Measurements from ENCODE around the gene SLC37A2. TPM values are rescaled to one million over a fixed set of nuclear protein-coding genes. Genes with fewer than 3 reads are reported as not detected.

The SLC37A2 gene
- polyA plus RNA-seq, 1 of the 3 experiments (the other 2 are of a cell fraction): 0.44 TPM

GRCh38 chr11:125062931-125063428, at the start of gene SLC37A2 (continued):
- no peak for TF ChIP-seq USF2 (IDR thresholded peaks at IDR 0.05; ENCODE audit: borderline replicate concordance, low read depth, low read length)
- no peak for TF ChIP-seq RXRA (IDR thresholded peaks at IDR 0.05; ENCODE audit: borderline replicate concordance, low read depth)
- TF ChIP-seq EP300 (IDR thresholded peaks at IDR 0.05; ENCODE audit: borderline replicate concordance in 1 of 2, low read depth in 1 of 2, low read length in 1 of 2): no peak
- TF ChIP-seq USF1 (IDR thresholded peaks at IDR 0.05; ENCODE audit: borderline replicate concordance, low read depth): no peak
- TF ChIP-seq RAD21 (IDR thresholded peaks at IDR 0.05; ENCODE audit: low read length): 0 out of 2 replicates have a peak, but pooled peaks have one; percentile 2
- TF ChIP-seq YY1 (IDR thresholded peaks at IDR 0.05; ENCODE audit: low read depth): no peak
- no peak for TF ChIP-seq TEAD4 (IDR thresholded peaks at IDR 0.05; ENCODE audit: borderline replicate concordance, insufficient read depth)
- no peak for TF ChIP-seq GABPA (IDR thresholded peaks at IDR 0.05; ENCODE audit: low read depth)
- TF ChIP-seq PBX3 (IDR thresholded peaks at IDR 0.05): no peak

GRCh38 chr11:125016413-125016812, 46.7 kb upstream of the SLC37A2 start:
- no peaks in the 10 kb centered on the region for H3K4me1 ChIP-seq (ENCODE audit: control insufficient read depth in 1 of 2, insufficient read depth in 2 of 2, low read depth in 1 of 2, low read length in 1 of 2)
- H3K9me3 ChIP-seq: no peaks in the 10 kb centered on the region
- H3K36me3 ChIP-seq (replicated peaks in 1 of 2; ENCODE audit: control insufficient read depth in 1 of 2, insufficient read depth in 2 of 2, low read length in 1 of 2): peaks cover 0 to 3% of the 10 kb centered on the region in 2 experiments
- no peak for TF ChIP-seq TCF12 (IDR thresholded peaks at IDR 0.05)
- no peak for TF ChIP-seq ZBTB33 (IDR thresholded peaks at IDR 0.05; ENCODE audit: borderline replicate concordance, low read depth)
- TF ChIP-seq EP300 (IDR thresholded peaks at IDR 0.05; ENCODE audit: borderline replicate concordance in 1 of 2, low read depth in 1 of 2, low read length in 1 of 2): no peak
- no peak for TF ChIP-seq PBX3 (IDR thresholded peaks at IDR 0.05)
- TF ChIP-seq YY1 (IDR thresholded peaks at IDR 0.05; ENCODE audit: low read depth): no peak
- DNase-seq: no peak
- no peak overlapping the region for H2AFZ ChIP-seq (ENCODE audit: low read depth)
- H3K27me3 ChIP-seq (ENCODE audit: insufficient read depth): no peaks in the 10 kb centered on the region
- no peaks in the 10 kb centered on the region for H4K20me1 ChIP-seq (ENCODE audit: insufficient read depth)
- H3K79me2 ChIP-seq (ENCODE audit: insufficient read depth): no peaks in the 10 kb centered on the region
- H3K4me2 ChIP-seq: no peak overlapping the region
- ChIA-PET POLR2A (no interaction called here), CTCF (interaction anchor here (1.4 kb wide), 1 partner anchor 11 kb away, joined by 3 read pairs; no protein-coding TSS in a partner anchor)
- H3F3A ChIP-seq (replicated peaks; ENCODE audit: insufficient read depth): no peaks in the 10 kb centered on the region
- H3K27ac ChIP-seq (ENCODE audit: low read depth in 2 of 2, low read length in 1 of 2): no peak overlapping the region
- no peak overlapping the region for H3K9ac ChIP-seq
- no peak overlapping the region for H3K4me3 ChIP-seq (ENCODE audit: low read depth in 2 of 2, low read length in 1 of 2)
- no peaks in the 10 kb centered on the region for H3K9me2 ChIP-seq

Data from SK-N-SH (cell line).